NCI-H2227 (cell line): Measurements from ENCODE around the gene CABLES1.
"Not testable (repeated sequence)": the region's sequence is repeated elsewhere in the genome, so short reads cannot be mapped to it uniquely, and the experiment has no call there.

Experiments
- DNase-seq: peaks from one replicate; lab custom pipeline; 2025; ENCODE audit not compliant: unreplicated experiment; lab: John Stamatoyannopoulos, UW

Gene CABLES1

GRCh38 chr18:23281626-23282436 is 146.5 kb downstream of the CABLES1 start:
- DNase-seq = no peak

- DNase-seq = no peak
These were observed 147.1 kb downstream of the CABLES1 start for GRCh38 chr18:23282437-23282781.

DNA sequence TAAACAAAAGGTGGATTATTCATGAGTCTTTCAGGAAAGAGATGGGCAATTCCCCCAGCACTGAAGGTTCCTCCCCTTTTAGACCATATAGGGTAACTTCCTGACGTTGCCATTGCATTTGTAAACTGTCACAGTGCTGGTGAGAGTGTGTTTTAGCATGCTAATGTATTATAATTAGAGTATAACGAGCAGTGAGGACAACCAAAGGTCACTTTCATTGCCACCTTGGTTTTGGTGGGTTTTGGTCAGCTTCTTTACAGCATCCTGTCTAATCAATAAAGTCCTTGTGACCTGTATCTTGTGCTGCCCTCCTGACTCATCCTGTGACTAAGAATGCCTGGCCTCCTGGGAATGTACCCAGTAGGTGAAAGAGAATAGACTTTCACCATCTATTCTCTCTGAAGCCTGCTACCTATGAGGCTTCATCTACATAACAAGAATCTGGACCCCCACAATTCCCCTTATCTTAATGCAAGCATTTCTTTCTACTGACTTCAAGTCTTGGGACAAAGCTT is 148.7 kb downstream of the CABLES1 start:
- no peak for DNase-seq

GRCh38 chr18:23284629-23285028 is 149.3 kb downstream of the CABLES1 start:
- no peak for DNase-seq

- not testable (repeated sequence) for DNase-seq
These were observed 150.3 kb downstream of the CABLES1 start for GRCh38 chr18:23285581-23285980.

- no peak for DNase-seq
These were observed 156.3 kb downstream of the CABLES1 start for GRCh38 chr18:23291456-23292205.

GRCh38 chr18:23300231-23300805 is 165.0 kb downstream of the CABLES1 start:
- peak; percentile 44 for DNase-seq

DNA sequence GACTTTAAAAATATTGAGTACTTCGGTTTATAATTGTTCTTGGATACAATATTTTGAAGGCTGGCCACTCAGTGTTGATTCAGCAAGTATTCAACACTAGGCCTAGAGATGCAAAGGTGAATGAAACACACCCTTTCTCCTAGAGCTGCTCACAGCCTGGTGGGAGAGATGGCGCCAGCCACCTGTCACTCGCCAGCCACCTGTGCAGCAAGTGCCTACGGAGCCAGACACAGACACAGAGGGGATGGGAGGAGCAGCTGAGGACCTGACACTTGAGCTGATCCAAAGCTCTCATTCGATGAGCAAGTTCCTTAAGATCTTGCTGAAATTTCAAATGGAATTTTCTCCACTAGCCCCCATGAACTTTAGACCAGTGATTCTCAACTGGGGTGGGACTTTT is 166.7 kb downstream of the CABLES1 start:
- peak; percentile 7 for DNase-seq

DNA sequence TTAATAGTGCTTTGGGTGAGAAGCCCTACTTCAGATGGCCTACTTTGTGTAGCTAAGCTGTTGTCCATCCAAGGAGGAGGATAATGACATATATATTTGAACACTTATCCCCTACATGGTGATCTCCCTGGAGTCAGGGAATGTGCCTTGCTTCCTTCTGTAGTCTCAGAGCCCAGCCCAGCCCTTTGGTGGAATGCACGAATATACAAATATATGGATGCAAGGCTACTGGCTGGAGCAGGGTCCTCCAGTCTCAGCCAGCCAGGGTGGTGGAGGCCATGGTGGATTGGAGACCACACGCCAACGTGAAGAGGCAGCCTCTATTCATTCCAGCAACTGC is 167.2 kb downstream of the CABLES1 start:
- no peak for DNase-seq

GRCh38 chr18:23302851-23303527 is 167.7 kb downstream of the CABLES1 start:
- DNase-seq = no peak

- no peak for DNase-seq
These were observed 171.5 kb downstream of the CABLES1 start for GRCh38 chr18:23306822-23307221.

DNA sequence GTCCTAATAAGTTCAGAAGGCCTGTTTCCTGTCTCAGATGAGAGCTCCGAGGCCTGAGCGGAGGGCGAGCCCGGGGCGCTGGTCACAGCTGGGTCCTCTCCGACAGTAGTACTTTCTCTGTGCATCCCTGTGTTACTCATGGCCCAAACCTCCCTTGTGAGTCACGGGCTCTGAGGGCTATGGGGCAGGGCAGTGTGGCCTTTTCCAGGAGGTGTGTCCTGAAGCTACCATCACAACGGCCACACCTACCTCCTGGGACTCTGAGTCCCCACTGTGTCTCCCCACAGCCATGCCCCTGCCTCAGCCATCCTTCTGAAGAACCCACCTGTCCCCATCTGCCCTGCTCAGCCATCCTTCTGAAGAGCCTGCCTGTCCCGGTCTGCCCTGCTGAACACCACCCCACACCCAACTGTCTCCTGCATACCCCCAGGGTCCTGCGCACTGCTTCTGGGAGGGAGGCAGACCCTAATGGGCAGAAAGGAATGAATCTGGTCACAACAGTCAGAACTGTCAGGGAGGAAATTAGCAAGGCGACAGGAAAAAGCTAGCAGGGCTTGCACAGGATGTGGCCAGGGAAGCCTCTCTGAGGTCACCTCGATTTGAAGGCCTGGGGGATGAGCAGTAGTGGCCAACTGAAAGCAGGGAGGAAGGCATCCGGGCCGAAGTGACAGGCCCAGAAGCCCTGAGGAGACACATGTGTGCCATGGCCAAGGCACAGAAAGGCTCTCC is 172.4 kb downstream of the CABLES1 start:
- no peak for DNase-seq
